Ovary (tissue), 9 donors: ENCODE data around the gene NDEL1. TPM values are rescaled to one million over a fixed set of nuclear protein-coding genes. Genes with fewer than 3 reads are reported as not detected.

Experiments used
- DNase-seq, 5 donors: peaks; one replicate each; pipeline ENCODE4 v3.0.0-alpha.2; 2019 to 2020
- H3K27ac ChIP-seq, 2 donors: fragments of 200-600 bp; one replicate each; pipeline versions ENCODE4 v1.5.1 to v1.8.0; 2019 to 2022
- H3K27me3 ChIP-seq: fragments of 200-600 bp; one replicate; pipeline ENCODE4 v1.8.0; 2022
- H3K36me3 ChIP-seq: fragments of 200-600 bp; sonication (generic); one replicate; pipeline ENCODE4 v1.5.1; 2019
- H3K4me1 ChIP-seq: one replicate; pipeline ENCODE4 v1.8.1; 2013; ENCODE audit warnings: mild to moderate bottlenecking, moderate library complexity; ENCODE audit not compliant: insufficient read depth
- H3K4me3 ChIP-seq: fragments of 200-600 bp; sonication (generic); one replicate; pipeline ENCODE4 v1.5.1; 2017
- H3K9me3 ChIP-seq, 2 donors: fragments of 200-600 bp in 1 of 2; sonication (generic) in 1 of 2; one replicate each; pipeline versions ENCODE4 v1.5.1 to v1.8.1; 2013 to 2019; ENCODE audit warnings: mild to moderate bottlenecking in 1 of 2, moderate library complexity in 1 of 2
- CTCF ChIP-seq, 3 donors: fragments of 450-650 bp in 2 of 3; fragments of 200-600 bp in 1 of 3; IDR thresholded peaks; one replicate each; pipeline versions ENCODE4 v1.5.1 to v1.8.0; 2016 to 2022; ENCODE audit warnings: antibody characterized with exemption in 3 of 3, mild to moderate bottlenecking in 1 of 3
- EP300 ChIP-seq: sonication (generic); formaldehyde crosslinking; IDR thresholded peaks from one replicate; pipeline ENCODE4 v1.6.1; 2017; ENCODE audit warnings: antibody characterized with exemption
- POLR2A ChIP-seq: fragments of 450-650 bp; IDR thresholded peaks from one replicate; pipeline ENCODE4 v1.6.1; 2017; ENCODE audit warnings: antibody characterized with exemption, mild to moderate bottlenecking, moderate library complexity
- WGBS, 3 donors: extraction: QIAGEN DNeasy Blood & Tissue Kit in 1 of 3; methylation state at CpG; one replicate each; pipeline versions ENCODE4 v1.1.5 to v1.1.7; 2013 to 2017; 5-methylcytosine and 5-hydroxymethylcytosine counted together
- intact Hi-C, 4 donors: fragments of 100-400 bp; cut with DNase I; formaldehyde crosslinking; loops; one replicate each; pipeline versions ENCODE4 v1.11.0 to v1.15.1; 2022 to 2023
- polyA plus RNA-seq, 2 donors: library from polyadenylated mRNA; stranded (reverse); fragments of 200-250 nt in 1 of 2; fragments of 350-450 nt in 1 of 2; fragmentation: Illumina TruSeq in 1 of 2; extraction: RNeasy Lipid Tissue Mini Kit (QIAGEN cat#74804) in 1 of 2; gene quantifications; one replicate each; pipeline ENCODE4 v1.2.3, GENCODE V29; 2013 to 2014
- total RNA-seq, 7 donors: library from RNA; depleted of rRNA in 2 of 7; stranded (reverse); fragments of >200 nt in 2 of 7; fragmentation: NEBNext Ultra II Directional in 3 of 7; extraction: Animal tissue kit (Norgen Biotek cat#: 25700) in 3 of 7; gene quantifications; one replicate each; pipeline versions ENCODE4 v1.1.0 to v1.2.4, GENCODE V29; 2016 to 2023
- donor health status: DM: no; HTN: no; CAD: no; lungs with moderate emphysema.
- donor health status: DM: no; HTN: no; CAD: no.
- donor health status: Bipolar disorder and iron deficiency.
- donor health status: DM: yes; HTN: yes; CAD: no.
- donor health status: DM: no; HTN: no; CAD: no.
- donor health status: DM: yes; HTN: yes; CAD: no.

NDEL1 gene
- total and polyA plus RNA-seq, 9 donors: 36.7 to 86.5 (median 63.2) TPM

GRCh38 chr17:8418471-8418870, 17.2 kb upstream of the NDEL1 start:
- Histone ChIP-seq H3K27ac (no peak overlapping the region), H3K4me3 (no peak overlapping the region), H3K9me3 (no peaks in the 10 kb centered on the region), H3K27me3 (no peaks in the 10 kb centered on the region), H3K36me3 (no peaks in the 10 kb centered on the region), H3K4me1 (peaks cover 2% of the 10 kb centered on the region)
- no peak for DNase-seq
- WGBS, 3 donors: 67 to 79% (median 74%) methylated on average over 1 of the region's 1 CpG
- intact Hi-C loops: loop anchor here in 3 of 4 donors (5.0 to 10.0 kb wide), 2 partner anchors 324 to 366 kb away; partner anchors contain the start of gene CCDC42 (in 1 of the 3)
- TF ChIP-seq EP300 (no peak), CTCF (IDR thresholded peaks at IDR 0.05) (no peak), POLR2A (no peak)

DNA sequence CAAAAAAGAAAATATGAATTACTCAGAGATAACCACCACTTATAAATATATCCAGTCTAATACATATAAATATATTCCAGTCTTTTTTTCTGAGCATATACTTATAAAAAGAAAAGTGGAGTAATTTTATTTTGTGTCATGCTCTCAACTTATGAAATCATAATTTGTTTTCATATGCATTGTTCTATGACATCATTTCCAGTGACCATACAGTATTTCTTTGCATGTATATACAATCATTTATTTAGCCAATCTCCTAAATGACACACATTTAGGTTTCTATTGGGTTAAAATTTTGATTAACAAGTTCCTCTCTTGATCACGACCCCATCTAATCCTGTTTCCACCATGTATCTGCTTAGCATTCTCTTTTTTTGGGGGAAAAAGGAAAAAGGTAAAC, 16.4 kb upstream of the NDEL1 start:
- intact Hi-C loops: loop anchor here in 3 of 4 donors (5.0 to 10.0 kb wide), 2 partner anchors 323 to 365 kb away; partner anchors contain the start of gene CCDC42 (in 1 of the 3)
- no peak for DNase-seq
- 32 to 45% (median 37%) methylated on average over 1 of the region's 1 CpG for WGBS, 3 donors
- no peak overlapping the region for H3K4me3 ChIP-seq
- H3K27ac ChIP-seq: no peak overlapping the region
- no peaks in the 10 kb centered on the region for H3K36me3 ChIP-seq
- no peak for TF ChIP-seq POLR2A
- TF ChIP-seq CTCF (IDR thresholded peaks at IDR 0.05): no peak
- no peak for TF ChIP-seq EP300
- no peaks in the 10 kb centered on the region for H3K9me3 ChIP-seq
- no peaks in the 10 kb centered on the region for H3K27me3 ChIP-seq
- peaks cover 2% of the 10 kb centered on the region for H3K4me1 ChIP-seq

DNA sequence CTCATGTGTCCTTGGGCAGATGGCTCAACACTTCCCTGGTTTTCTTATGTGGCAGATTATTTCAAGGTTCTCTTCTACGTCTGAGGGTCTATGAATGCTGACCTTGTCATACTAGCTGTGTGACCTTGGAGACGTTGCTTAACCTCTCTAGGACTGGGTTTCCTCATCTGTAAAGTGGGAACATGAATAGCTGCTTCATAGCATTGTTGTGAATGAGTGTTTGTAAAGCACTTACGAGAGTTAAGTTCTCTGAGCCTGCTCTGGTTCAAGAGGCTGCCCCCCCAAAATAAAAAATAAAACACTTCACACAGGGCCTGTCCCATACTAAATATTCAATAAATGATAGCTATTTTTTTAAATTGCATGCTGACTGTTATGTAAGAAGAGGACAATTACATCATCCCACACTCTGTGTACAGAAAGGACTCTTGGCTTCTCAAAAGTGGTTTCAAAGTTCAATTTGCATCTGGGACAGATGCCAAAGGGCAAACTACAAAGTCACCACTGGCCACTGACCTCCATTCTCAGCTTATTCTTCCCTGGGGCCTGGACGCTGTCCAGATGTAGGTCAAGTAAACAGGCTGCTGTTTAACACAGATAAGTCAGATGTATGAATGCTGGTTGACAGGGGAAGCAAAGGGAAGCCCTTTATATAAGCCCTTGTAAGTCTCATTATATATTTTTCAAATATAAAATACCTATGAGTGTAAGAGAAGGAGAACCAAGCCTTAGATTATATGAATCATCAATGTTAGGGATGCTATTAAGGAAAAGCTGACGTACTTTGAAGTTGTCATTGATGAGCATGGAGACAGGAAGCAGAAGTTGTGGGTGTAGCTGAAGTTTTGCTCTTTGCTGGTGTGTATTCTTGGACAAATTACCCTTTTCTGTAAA, 15.4 kb upstream of the NDEL1 start:
- peak; percentile 35 to 69 (median 60) for DNase-seq

GRCh38 chr17:8421571-8421970, 14.1 kb upstream of the NDEL1 start:
- Histone ChIP-seq H3K4me1 (peaks cover 2% of the 10 kb centered on the region), H3K27me3 (no peaks in the 10 kb centered on the region), H3K27ac (no peak overlapping the region), H3K36me3 (no peaks in the 10 kb centered on the region), H3K9me3 (no peaks in the 10 kb centered on the region), H3K4me3 (no peak overlapping the region)
- intact Hi-C loops: no loop called here
- no peak for DNase-seq
- 67 to 81% (median 67%) methylated on average over 3 of the region's 3 CpGs for WGBS, 3 donors
- no peak for TF ChIP-seq POLR2A
- TF ChIP-seq CTCF (IDR thresholded peaks at IDR 0.05): no peak
- no peak for TF ChIP-seq EP300

More for the DNA sequence above, 15.4 kb upstream of the NDEL1 start:
- Histone ChIP-seq H3K9me3 (no peaks in the 10 kb centered on the region), H3K4me3 (no peak overlapping the region), H3K27me3 (no peaks in the 10 kb centered on the region), H3K36me3 (no peaks in the 10 kb centered on the region), H3K4me1 (peaks cover 2% of the 10 kb centered on the region), H3K27ac (peak overlapping the region in 1 of 2 donors; percentile 23)
- intact Hi-C loops: no loop called here
- TF ChIP-seq POLR2A (no peak), CTCF (IDR thresholded peaks at IDR 0.05) (no peak), EP300 (no peak)
- WGBS, 3 donors: 13 to 19% (median 16%) methylated on average over 5 of the region's 5 CpGs
